GM10847 (cell line): Measurements from ENCODE around the gene SRL.

Experiments used
- POLR2A ChIP-seq: IDR thresholded peaks from 2 replicates; pipeline ENCODE4 v1.6.1; 2011; ENCODE audit not compliant: insufficient read length; ENCODE audit errors: extremely low read depth

The SRL gene

DNA sequence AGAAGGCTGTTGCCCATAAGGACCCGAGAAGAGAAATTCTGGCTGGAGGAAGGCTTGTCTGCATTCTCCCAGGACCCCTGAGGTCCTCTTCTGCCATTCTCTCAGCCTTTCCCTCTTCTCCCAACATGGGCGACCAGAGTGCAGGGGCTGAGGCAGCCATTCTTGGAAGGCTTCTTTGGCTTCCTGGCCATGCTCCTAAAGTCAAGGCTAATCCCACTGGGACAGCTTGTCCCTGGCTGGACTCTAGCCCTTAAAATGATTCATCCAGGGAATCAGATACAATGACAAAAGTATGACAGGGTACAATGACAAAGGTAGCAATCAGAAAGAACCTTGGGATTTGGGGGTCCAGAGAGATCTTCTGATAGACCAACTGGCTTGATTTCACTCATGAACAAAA lies 26.8 kb downstream of the SRL start:
- TF ChIP-seq POLR2A: no peak

DNA sequence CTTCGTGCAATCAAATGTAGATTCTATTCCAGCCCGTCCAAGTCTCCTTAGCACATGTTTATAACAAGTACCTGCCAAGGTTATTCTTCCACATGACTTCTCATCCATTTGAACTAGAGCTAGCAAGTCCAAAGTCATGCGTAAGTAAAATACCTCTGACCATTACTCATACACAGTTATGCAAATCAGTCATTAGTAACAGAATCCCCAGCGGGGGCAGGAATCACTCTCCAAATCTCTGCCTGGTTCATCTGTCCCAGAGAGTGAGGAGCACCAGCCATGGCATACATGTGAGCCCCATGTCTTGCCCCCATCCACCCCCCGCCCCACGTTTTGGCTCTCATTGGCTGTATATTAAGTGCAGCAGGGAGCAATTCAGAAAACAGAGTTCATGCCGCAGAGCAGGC lies 27.7 kb downstream of the SRL start:
- no peak for TF ChIP-seq POLR2A

DNA sequence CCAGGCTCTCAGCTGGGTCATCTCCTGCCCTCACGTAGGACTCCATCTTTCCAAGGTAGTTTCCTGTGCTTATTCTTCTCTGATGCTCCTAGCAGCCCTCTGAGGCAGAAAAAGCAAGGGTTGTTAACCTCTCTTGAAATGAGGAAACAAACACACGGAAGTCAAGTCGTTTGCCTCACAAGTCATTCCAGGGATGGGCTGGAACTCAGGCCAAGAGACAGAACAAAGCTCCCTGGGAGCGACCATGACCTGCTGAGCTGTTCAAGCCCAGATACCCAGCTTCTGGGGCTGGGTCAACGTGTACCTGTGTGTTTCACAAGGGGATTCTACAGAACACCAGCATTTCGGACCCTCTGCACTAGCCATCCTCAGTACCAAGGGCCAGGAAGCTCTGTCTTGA lies 28.1 kb downstream of the SRL start:
- TF ChIP-seq POLR2A: no peak

DNA sequence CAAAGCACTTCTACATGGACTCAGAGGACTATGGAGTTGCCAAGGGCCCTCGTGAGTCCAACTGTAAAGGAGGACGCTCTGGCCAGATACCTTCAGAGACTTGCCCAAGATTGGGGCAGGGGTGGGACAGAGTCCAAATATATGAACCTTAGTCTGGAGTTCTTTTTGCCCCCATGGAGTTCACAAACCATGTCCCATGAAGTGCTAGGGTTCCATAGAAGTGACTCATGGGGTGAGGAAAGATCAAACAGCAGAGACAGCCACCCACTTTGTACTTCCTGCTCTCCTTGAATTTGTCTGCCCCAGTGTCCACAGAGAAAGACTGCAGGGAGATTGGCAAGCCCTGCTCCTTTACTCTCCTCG lies 29.0 kb downstream of the SRL start:
- TF ChIP-seq POLR2A: no peak

DNA sequence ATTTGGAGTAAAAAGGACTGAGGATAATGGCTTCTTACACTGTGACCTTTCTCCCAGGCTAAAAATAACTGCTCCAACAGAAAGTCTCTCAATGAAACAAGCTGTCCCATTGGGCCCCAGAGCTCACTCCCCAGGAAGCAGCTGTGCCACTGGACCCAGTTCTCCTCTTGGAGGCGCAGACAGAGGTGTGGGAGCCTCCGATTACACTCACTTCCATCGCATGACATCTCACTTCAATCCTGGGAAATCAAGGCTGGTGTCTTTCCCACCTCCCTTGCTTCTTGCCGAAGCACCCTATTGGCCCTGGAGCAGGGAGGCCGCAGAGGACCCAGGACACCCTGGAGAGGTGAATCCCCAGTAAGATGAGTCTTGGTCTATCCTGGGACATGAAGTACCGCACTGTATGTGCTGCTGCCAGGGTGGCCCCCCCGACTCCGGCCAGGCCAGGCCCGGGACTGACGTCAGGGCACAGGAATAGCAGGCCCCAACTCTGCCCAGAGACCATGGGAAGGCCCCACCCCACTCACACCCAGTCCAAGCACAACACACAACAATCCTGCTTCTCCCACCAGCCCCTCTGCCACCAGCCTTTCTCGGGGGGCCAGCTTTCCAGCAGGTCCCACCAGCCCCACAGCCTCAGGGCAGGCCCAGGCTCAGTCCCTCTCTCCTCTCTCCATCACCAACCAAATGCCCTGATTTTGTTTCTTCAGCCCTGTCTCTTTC lies 29.5 kb downstream of the SRL start:
- no peak for TF ChIP-seq POLR2A

DNA sequence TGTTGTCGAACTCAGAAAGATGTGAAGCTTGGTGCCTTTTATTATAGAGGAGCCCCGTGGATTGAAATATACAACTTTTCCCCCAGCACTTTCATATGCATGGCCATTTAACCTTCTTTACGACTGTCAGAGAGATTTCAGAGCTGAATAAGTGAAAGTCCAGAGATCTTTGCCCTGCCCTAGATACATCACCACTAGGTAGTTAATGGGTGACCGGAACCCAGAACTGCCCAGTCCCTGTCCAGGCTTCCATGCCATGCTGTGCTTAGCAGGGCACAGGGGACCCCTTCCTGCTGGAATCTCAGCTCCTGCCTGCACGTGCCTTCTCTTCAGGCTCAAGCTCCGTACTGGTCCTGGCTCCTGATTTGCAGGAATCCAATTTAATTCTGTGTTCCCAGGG lies 32.2 kb downstream of the SRL start:
- TF ChIP-seq POLR2A: no peak

DNA sequence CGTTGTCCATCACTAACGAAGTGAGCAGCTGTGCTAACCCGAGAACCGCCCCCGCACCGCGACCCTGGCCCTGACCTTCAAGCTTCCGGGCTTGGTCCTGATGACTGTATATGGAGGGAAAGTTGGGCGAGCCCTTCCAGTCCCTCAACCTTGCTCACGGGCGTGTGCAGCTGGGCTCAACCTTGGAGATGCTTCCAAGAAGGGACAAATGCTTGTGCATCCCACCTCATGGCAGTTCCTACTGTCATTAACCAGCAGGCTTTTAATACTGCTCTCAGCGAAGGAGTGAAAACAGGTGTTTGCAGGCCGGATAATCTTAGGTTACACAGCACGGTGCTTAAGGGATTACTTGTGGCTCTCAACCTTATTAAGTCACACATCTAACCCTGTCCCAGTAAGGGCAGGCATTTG lies 33.5 kb downstream of the SRL start:
- no peak for TF ChIP-seq POLR2A

DNA sequence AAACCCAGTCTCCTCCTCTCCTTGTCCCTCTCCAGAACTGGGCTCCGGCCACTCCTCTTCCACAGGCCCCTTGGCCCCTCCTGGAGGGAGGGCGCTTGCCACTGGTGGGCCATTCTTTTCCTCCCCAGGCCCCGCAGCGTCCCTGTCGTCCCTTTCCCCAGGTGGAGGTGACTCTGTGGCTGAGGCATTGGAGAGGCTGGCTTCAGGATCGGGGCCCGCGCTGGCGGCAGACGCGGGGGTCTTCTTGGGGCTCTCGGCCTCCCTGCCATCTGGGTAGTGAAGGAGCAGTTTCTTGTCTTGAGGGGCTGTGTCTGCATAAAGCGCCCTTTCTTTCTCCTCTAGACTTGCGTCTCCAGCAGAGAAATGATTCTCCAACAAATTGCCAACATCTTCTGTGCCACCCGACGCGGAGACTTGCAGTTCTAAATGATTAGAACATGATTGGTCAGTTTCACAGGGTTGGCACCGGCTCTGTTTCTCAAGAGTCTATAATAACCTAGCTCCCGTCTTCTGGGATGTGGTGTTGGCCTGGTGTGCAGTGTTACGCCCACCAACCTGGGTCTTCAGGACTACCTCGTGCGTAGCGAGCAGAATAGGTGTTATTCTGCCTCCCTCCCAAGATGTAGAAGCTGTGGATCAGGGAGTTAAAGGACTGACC lies 34.1 kb downstream of the SRL start:
- no peak for TF ChIP-seq POLR2A

DNA sequence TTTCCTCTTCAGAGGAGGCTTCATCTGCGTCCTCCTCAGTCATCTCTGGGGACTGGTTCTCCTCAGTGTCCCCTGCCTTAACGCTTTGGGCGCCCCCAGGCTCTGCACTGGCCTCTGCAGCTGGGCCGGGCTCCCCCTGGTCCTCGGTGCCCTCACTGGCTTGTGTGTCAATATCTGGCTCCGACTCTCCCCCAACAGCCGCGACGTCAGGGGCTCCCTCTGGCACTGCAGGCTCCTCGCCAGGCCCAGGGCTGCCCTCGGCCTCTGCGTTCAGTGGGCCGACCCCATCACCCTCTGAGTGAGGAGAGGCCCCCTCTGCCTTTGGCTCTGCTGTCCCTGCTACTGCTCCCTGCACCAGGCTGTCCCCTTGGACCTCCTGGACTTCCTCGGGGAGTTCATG lies 34.7 kb downstream of the SRL start:
- no peak for TF ChIP-seq POLR2A

DNA sequence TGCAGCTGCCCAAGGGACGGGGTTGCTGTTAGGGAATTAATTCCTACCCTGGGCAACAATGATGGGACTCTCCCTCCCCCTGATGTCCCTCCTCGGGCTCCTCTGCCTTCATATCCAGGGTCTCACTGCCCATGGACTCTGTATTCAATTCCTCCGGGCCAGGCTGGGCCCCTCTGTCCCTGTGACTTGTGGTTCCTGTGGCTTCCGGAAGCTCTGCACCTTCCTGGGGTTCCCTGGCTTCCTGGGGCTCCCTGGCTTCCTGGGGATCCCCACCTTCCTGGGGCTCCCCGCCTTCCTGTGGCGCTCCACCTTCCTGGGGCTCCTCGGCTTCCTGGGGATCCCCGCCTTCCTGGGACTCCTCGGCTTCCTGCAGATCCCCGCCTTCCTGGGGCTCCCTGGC lies 35.2 kb downstream of the SRL start:
- no peak for TF ChIP-seq POLR2A

DNA sequence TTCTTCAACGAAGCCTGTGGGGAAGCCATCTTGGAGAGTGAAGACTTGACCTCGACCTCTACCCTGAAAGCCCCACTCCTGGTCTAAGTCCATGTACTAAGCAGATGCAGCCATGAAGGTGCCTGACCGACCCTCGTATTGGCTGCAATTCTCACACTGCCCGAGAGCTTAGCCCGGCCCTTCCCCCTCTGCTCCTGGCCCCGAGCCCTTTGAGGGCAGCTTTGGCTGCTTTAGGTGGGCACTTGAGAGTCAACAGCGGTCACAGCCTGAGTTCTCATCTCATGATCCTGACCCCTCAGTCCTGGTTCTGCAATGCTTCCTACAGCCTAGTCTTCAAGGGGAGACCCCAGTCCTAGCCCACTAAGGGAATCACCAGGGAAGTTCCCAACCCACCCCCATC lies 35.9 kb downstream of the SRL start:
- no peak for TF ChIP-seq POLR2A

DNA sequence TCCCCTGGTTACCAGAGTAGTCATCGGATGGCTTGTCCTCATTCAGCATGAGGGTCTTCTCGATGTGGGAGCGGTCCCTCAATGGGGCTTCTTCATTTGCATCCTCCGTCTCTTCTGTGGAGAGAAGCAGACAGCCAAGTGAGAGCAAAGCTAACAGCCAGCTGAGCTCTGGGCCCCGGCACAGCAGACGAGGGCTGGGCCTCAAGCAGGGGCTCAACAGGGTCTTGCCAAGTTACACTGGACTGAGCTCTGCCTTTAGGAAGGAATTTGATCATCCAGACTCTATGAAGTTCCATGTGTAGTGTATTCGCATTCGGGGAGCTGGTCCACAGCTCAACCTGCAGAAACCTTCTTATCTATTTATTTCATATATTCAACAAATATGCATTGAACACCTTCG lies 37.4 kb downstream of the SRL start:
- TF ChIP-seq POLR2A: no peak

DNA sequence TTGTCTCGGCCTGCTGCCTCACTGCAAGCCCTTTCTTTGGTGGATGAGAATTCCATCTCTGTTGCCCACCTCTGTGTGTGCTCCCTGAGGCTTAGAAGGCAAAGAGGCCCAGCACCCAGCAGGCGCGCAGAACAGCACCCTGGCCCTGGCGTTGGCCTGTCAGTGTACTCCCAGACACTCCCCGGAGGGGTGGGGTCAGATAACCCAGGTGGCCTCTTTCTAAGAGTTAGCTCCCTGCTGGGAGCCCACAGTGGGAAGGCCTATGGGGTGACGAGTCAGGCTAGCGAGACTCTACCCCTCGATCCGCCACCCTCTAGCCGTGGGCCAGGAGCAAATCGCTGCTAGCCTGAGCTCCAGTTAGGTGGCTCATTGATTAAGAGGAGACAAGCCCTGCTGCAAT lies 38.1 kb downstream of the SRL start:
- TF ChIP-seq POLR2A: no peak

DNA sequence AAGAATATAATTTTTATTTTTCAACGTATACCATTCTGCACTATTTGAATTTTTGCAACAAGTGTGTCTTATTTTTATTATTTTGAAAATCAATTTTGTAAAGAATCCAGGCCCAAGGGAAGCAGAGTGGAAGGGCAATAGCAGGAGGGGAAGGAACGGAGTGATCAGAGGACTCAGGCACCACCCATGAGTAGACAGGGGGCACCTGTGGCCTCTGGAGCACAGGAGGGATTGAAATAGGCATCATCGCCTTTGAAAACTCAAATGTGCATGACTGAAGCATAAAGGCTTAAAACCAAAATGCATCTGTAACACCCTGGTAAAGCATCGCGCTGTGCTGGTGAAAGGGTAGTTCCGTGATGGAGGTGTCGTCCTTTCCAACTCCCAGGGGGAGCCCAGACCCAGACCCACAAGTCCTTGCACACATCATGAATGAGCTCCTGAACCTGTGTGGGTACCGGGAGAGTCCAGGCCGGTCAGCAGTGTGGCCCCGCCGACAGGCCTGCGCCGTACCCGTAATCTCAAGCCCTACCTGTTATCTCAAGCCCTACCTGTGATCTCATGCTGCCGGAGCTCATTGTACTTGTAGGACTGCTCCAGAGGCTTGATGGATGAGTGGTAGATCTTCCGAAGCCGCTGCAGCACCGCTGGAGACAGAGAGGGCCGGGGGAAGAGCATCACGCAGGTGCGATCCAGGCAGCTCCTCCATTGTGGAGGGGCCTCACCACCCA lies 39.1 kb downstream of the SRL start:
- TF ChIP-seq POLR2A: no peak

DNA sequence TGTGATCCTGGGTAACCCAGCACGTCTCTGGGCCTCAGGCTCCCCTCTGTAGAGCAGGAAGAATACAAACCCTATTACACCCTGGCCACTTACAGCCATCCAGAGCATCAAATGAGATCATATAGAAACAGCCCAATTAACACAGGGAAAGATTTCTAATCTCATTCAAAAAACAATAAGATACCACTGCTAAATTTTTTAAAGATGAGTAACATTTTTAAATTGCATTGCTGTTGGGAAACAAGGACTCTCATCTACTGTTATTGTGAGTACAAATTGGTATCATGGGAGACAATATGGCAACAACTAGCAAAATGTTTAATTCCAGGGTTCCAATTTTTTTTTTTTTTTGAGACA lies 41.1 kb downstream of the SRL start:
- TF ChIP-seq POLR2A: no peak

DNA sequence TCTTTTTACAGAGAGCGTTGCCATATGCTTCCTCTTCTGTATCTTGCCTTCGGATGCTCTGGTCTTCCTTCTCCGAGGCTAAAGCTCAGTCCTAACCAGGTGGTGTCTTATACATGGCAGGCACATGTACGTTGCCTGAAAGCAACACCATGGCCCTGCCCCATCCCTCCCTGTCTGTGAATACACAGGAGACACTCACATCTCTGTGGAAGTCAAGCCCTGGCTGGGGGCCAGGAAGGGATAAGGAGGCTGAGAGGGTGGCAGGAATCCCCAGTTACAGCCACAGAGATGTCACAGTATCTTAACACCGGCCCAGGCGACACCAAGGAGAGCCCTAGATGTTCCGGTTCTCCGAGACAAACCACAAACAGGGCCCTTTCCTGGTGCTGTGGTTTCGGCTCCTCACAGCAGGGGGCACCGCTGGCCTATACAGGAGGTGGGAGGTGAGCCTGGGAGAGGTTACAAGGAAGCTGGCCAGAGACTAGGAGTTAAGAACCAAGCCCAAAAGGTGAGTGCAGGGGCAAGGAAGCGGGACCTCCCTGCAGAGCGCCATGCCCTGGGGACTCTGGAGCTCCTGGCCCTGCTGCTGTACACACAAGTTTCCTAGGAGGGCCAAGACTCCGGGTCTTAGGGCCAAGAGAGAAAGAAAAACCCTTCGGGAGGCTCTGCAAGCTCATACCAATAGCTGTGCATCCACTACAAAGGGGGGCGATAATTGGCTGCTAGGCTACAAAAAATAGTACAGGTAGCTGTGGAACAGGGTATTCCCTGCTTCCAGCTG lies 41.7 kb downstream of the SRL start:
- no peak for TF ChIP-seq POLR2A
